ENCODE data around the gene ASTE1. TPM values are rescaled to one million over a fixed set of nuclear protein-coding genes. Genes with fewer than 3 reads are reported as not detected.

The ASTE1 gene
- total and polyA plus RNA-seq, 2 of the 8 experiments (the other 6 are each of a cell fraction or from before 2014, with no cell fraction given) = 6.4 TPM; not detected in 1

DNA sequence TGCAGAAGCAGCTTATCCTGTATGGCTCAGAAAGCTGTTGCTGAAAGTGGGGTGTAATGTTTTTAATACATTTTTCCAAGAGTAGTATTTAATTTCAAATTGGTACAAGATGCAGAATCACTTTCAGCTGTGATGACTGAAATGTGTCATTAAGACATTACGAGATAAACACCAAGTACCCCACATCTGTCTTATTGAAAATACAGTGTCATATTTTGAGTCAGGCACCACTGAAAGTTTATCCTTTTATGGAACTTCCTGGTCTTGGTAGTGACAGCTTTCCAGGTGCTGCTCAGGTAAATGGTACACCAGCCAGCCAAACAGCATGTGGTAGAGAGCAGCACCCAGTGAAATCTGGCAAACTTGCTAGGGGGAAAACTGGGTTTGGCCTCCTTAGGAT is 16.9 kb downstream of the ASTE1 start:
- Histone ChIP-seq H3K56ac (replicated peaks; ENCODE audit: insufficient read length, low read depth, low read length) (no peak overlapping the region), H2BK120ac (replicated peaks; ENCODE audit: low read depth, low read length) (no peak overlapping the region), H3K36me3 (ENCODE audit: control insufficient read depth in 2 of 4, insufficient read depth in 4 of 4, low read length in 3 of 4) (peaks cover 2 to 35% (median 7%) of the 10 kb centered on the region in 4 experiments; a peak in 5 of 8 replicates), H3K4me3 (ENCODE audit: extremely low read depth in 1 of 4, insufficient read depth in 2 of 4, low read depth in 3 of 4, low read length in 4 of 4) (no peak overlapping the region), H3K27ac (ENCODE audit: low read depth, low read length) (no peak overlapping the region), H3K79me1 (ENCODE audit: low read depth, low read length) (no peaks in the 10 kb centered on the region), H2BK20ac (ENCODE audit: low read length) (no peak overlapping the region), H4K91ac (replicated peaks; ENCODE audit: insufficient read length, low read length) (no peak overlapping the region), H2BK12ac (ENCODE audit: low read depth, low read length) (no peak overlapping the region), H4K8ac (ENCODE audit: extremely low read depth, insufficient read depth, low read length) (no peak overlapping the region), H3K9me3 (ENCODE audit: insufficient read depth in 2 of 2, low read depth in 1 of 2, low read length in 1 of 2) (no peaks in the 10 kb centered on the region), H3K27me3 (replicated peaks in 1 of 4; ENCODE audit: control insufficient read depth in 3 of 4, extremely low read depth in 1 of 4, insufficient read depth in 3 of 4, low read length in 3 of 4) (no peaks in the 10 kb centered on the region), H3K14ac (ENCODE audit: insufficient read length) (no peak overlapping the region), H3K4me2 (ENCODE audit: insufficient read depth in 1 of 2, low read depth in 2 of 2, low read length in 2 of 2) (no peak overlapping the region), H4K20me1 (replicated peaks in 1 of 2; ENCODE audit: control insufficient read depth in 1 of 2, insufficient read depth in 2 of 2, low read length in 2 of 2) (no peaks in the 10 kb centered on the region), H2AK5ac (ENCODE audit: low read depth, low read length) (no peak overlapping the region), H3K23me2 (ENCODE audit: low read depth, low read length) (no peaks in the 10 kb centered on the region), H3K4ac (replicated peaks; ENCODE audit: insufficient read length, low read depth, low read length) (no peak overlapping the region), H3K18ac (ENCODE audit: extremely low read depth, low read length) (no peak overlapping the region), H4K5ac (ENCODE audit: insufficient read length, low read depth, low read length) (no peak overlapping the region), H3K9ac (replicated peaks in 1 of 4; ENCODE audit: extremely low read depth in 1 of 4, low read depth in 3 of 4, low read length in 3 of 4) (no peak overlapping the region), H2BK5ac (ENCODE audit: low read depth, low read length) (no peak overlapping the region), H3K79me2 (ENCODE audit: control insufficient read depth in 1 of 2, insufficient read depth in 2 of 2, low read length in 2 of 2) (no peaks in the 10 kb centered on the region; a peak in 1 of 4 replicates), H2BK15ac (ENCODE audit: low read length) (no peak overlapping the region), H3K4me1 (replicated peaks in 1 of 4; ENCODE audit: control insufficient read depth in 3 of 4, insufficient read depth in 4 of 4, low read length in 3 of 4) (no peaks in the 10 kb centered on the region), H2AFZ (ENCODE audit: low read length) (no peak overlapping the region), H3K23ac (ENCODE audit: insufficient read length) (no peak overlapping the region)
- POLR2A ChIA-PET (ENCODE audit: partially characterized antibody) = interaction anchor here (0.5 to 1.2 kb wide), 2 partner anchors 11 to 13 kb away, joined by 4 to 5 read pairs; no protein-coding TSS in a partner anchor
- no peak for FAIRE-seq
- CTCF ChIA-PET (ENCODE audit: partially characterized antibody) = interaction anchor here (0.6 kb wide), 1 partner anchor 1058 kb away, joined by 3 read pairs; no protein-coding TSS in a partner anchor
- DNase-seq (ENCODE audit: low read depth in 1 of 2, low spot score in 2 of 2) = no peak
- WGBS, 2 experiments (ENCODE audit: extremely low coverage in 1 of 2, insufficient coverage in 1 of 2, insufficient read length in 1 of 2, insufficient replicate concordance in 2 of 2, low coverage in 1 of 2, low lambda C conversion rate in 2 of 2, missing lambda C conversion rate in 1 of 2) = 96% methylated on average over 1 of the region's 1 CpG; no CpG with 5 or more reads in 1 of the 2 experiments
- TF ChIP-seq KDM5A (IDR thresholded peaks at IDR 0.05; ENCODE audit: low read length) (no peak), CHD1 (IDR thresholded peaks at IDR 0.05; ENCODE audit: low read depth, low read length) (no peak), TAF1 (IDR thresholded peaks at IDR 0.05; ENCODE audit: low read depth, low read length) (no peak), RFX5 (IDR thresholded peaks at IDR 0.05; ENCODE audit: borderline replicate concordance, low read depth, low read length) (no peak), MAFK (IDR thresholded peaks at IDR 0.05; ENCODE audit: low read depth, low read length) (no peak), RNF2 (IDR thresholded peaks at IDR 0.05; ENCODE audit: borderline replicate concordance, low read depth, low read length, missing control alignments, poor library complexity, severe bottlenecking) (no peak), SRF (IDR thresholded peaks at IDR 0.05; ENCODE audit: low read depth, low read length) (no peak), TEAD4 (IDR thresholded peaks at IDR 0.05; ENCODE audit: low read depth, low read length) (no peak), TCF12 (IDR thresholded peaks at IDR 0.05; ENCODE audit: low read depth, low read length) (no peak), ASH2L (IDR thresholded peaks at IDR 0.05; ENCODE audit: low read length) (no peak)
- TF ChIP-seq, protein P1, sequence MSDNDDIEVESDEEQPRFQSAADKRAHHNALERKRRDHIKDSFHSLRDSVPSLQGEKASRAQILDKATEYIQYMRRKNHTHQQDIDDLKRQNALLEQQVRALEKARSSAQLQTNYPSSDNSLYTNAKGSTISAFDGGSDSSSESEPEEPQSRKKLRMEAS (IDR thresholded peaks at IDR 0.05) = no peak
- TF ChIP-seq, protein P2, sequence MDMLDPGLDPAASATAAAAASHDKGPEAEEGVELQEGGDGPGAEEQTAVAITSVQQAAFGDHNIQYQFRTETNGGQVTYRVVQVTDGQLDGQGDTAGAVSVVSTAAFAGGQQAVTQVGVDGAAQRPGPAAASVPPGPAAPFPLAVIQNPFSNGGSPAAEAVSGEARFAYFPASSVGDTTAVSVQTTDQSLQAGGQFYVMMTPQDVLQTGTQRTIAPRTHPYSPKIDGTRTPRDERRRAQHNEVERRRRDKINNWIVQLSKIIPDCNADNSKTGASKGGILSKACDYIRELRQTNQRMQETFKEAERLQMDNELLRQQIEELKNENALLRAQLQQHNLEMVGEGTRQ (IDR thresholded peaks at IDR 0.05; ENCODE audit: low read length) = no peak
